Measurements from ENCODE around the gene DENND2C. TPM values are rescaled to one million over a fixed set of nuclear protein-coding genes. Genes with fewer than 3 reads are reported as not detected.

Gene DENND2C
- total and polyA plus RNA-seq, 2 donors: 1.9 to 8.8 TPM

DNA sequence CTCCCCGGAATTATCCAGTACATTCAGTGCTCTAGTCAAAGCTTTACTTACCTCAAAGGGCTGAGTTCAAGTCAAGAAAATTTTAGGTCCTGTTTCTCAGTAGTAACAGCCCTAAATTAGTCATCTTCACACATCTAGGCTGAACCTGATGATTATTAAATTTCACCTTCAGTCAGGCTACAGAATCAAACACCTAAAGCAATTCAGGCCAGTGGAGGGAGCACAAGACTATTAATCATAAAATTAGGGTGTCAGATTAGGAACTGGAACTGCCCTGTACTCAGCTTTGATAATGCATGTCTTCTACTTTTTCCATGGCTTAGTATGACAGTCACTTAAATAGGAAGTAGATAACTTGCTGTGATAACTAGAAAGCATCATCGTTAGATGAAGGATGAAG, 60.0 kb downstream of the DENND2C start:
- Histone ChIP-seq H3K27ac (ENCODE audit: low read depth) (no peak overlapping the region), H3K4me3 (ENCODE audit: low read depth, low read length) (no peak overlapping the region), H3K36me3 (ENCODE audit: insufficient read depth) (no peaks in the 10 kb centered on the region), H3K4me1 (ENCODE audit: insufficient read depth) (no peaks in the 10 kb centered on the region)
- no peak for DNase-seq (ENCODE audit: extremely low spot score)
- 86% methylated on average over 2 of the region's 2 CpGs for WGBS

DNA sequence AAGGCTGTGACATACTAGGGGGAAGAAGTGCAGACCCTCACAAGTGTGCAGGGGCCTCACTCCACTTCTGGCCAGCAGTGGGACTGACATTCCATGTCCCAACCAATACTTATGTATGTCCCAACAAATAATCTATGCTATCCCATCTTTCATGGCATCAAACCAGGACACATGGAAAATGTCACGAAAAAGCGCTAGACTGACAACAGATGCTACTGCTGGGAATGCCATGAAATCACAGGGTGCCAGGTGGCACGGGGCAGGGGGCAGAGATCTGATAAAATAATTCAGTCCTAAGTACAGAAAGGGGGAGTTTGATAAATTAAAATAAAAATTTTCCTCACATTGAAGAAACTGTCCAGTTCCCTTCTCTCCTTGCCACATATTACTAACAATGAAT, 60.8 kb downstream of the DENND2C start:
- WGBS: 93% methylated on average over 3 of the region's 3 CpGs

DNA sequence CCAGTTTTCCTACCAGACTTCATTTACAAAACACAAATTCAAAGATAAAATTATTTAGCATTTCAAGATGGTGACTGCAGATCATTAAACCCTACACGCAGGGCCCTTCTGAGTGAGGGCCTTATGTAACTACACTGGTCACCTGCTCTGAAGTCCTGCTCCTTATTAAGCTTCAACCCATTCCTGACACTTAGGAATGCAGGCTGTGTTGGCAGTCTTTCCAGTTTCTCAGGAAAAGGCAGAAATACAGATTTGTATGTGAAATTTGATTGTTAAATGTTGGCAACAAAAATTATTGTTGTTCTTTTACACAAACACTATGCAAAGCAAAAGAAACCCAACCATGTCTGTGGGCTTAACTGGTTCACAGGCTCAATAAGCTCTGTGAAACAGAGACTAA, 62.6 kb downstream of the DENND2C start:
- no peak for DNase-seq (ENCODE audit: extremely low spot score)
- 68% methylated on average over 1 of the region's 1 CpG for WGBS
- H3K36me3 ChIP-seq (ENCODE audit: insufficient read depth): no peaks in the 10 kb centered on the region
- no peaks in the 10 kb centered on the region for H3K4me1 ChIP-seq (ENCODE audit: insufficient read depth)
- no peak overlapping the region for H3K27ac ChIP-seq (ENCODE audit: low read depth)
- no peak overlapping the region for H3K4me3 ChIP-seq (ENCODE audit: low read depth, low read length)

More for the DNA sequence above, 60.8 kb downstream of the DENND2C start:
- no peak overlapping the region for H3K4me3 ChIP-seq (ENCODE audit: low read depth, low read length)
- no peak overlapping the region for H3K27ac ChIP-seq (ENCODE audit: low read depth)
- DNase-seq (ENCODE audit: extremely low spot score): no peak
- H3K36me3 ChIP-seq (ENCODE audit: insufficient read depth): no peaks in the 10 kb centered on the region
- no peaks in the 10 kb centered on the region for H3K4me1 ChIP-seq (ENCODE audit: insufficient read depth)

DNA sequence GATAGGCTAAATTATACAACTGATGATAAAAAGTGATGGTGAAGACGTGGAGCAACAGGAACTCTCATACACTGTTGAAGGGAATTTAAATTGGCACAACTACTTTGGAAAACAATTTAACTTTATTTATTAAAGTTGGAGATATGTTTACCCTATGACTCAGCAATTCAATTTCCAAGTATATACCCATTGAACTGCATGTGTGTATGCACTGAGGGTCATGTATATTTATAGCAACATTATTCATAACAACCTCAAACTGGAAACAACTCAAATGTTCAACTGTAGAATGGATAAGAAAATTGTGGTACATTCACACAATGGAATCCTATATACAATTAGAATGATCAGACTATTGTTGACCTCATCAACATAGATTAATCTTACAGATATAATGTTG, 71.9 kb downstream of the DENND2C start:
- WGBS: 80% methylated on average over 1 of the region's 1 CpG
- Histone ChIP-seq H3K36me3 (ENCODE audit: insufficient read depth) (peaks cover 4% of the 10 kb centered on the region), H3K4me1 (ENCODE audit: insufficient read depth) (no peaks in the 10 kb centered on the region), H3K4me3 (ENCODE audit: low read depth, low read length) (no peak overlapping the region), H3K27ac (ENCODE audit: low read depth) (no peak overlapping the region)
- DNase-seq (ENCODE audit: extremely low spot score): no peak

DNA sequence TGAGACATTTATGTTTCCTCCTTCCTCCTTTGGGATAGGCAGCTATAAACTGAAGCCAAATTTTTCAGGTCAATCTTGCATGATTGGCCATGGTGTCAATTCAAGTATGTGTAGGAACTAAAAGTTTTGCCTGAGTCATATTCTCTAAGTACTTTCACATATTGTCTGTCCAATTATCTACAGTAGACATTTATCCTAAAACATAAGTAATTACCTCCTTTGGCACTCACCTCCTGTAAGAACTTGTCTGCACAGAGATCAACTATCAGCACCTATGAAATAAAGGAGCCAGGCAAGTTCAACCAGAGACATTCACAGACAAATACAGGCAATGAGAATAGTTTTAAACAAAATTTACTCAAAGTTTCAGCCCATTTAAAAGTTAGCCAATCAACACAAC, 74.2 kb downstream of the DENND2C start:
- H3K4me3 ChIP-seq (ENCODE audit: low read depth, low read length): no peak overlapping the region
- H3K27ac ChIP-seq (ENCODE audit: low read depth): no peak overlapping the region
- H3K4me1 ChIP-seq (ENCODE audit: insufficient read depth): no peaks in the 10 kb centered on the region
- no peak for DNase-seq (ENCODE audit: extremely low spot score)
- H3K36me3 ChIP-seq (ENCODE audit: insufficient read depth): peaks cover 2% of the 10 kb centered on the region

DNA sequence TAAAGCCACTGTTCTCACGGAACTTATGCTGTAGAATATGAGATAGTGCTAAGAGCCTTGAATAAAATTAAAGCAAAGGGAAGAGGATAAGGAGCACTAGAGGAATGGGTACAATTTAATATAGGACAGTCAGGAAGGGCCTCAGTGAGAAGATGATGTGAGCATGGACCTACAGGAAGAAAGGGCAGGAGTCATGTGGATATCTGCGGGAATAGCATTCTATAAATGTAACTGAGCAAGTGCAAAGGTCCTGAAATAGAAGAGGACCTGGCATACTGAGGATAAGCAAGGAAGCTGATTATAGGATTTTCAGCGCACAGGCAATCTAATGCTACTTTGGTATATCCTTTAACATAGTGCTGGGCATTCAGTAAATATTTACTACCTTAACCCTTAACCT, 75.8 kb downstream of the DENND2C start:
- H3K4me3 ChIP-seq (ENCODE audit: low read depth, low read length): no peak overlapping the region
- no peak overlapping the region for H3K27ac ChIP-seq (ENCODE audit: low read depth)
- no peak for DNase-seq (ENCODE audit: extremely low spot score)
- no peaks in the 10 kb centered on the region for H3K4me1 ChIP-seq (ENCODE audit: insufficient read depth)
- H3K36me3 ChIP-seq (ENCODE audit: insufficient read depth): peaks cover 2% of the 10 kb centered on the region
- 92% methylated on average over 3 of the region's 3 CpGs for WGBS

DNA sequence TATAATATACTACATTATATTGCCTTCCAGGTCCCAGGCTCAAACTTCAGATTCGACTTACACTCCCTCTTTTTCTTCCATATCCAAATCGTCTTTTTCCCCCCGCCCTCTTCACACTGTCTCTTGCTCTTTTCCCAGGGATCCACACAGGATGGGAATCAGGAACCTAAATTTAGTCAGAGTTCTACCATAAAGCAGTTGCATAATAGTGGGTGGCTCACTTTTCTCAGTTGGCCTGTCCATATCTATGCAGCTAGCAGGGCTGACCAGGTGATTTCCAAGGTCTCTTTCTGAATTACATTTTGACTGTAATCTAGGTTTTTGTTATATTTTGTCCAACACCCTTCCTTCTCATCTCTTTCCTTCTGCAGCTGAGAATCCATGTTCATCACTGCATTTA, 80.7 kb downstream of the DENND2C start:
- Histone ChIP-seq H3K27ac (ENCODE audit: low read depth) (no peak overlapping the region), H3K36me3 (ENCODE audit: insufficient read depth) (peaks cover 6% of the 10 kb centered on the region), H3K4me3 (ENCODE audit: low read depth, low read length) (no peak overlapping the region), H3K4me1 (ENCODE audit: insufficient read depth) (no peaks in the 10 kb centered on the region)
- WGBS: 86% methylated on average over 3 of the region's 3 CpGs
- DNase-seq (ENCODE audit: extremely low spot score): no peak

DNA sequence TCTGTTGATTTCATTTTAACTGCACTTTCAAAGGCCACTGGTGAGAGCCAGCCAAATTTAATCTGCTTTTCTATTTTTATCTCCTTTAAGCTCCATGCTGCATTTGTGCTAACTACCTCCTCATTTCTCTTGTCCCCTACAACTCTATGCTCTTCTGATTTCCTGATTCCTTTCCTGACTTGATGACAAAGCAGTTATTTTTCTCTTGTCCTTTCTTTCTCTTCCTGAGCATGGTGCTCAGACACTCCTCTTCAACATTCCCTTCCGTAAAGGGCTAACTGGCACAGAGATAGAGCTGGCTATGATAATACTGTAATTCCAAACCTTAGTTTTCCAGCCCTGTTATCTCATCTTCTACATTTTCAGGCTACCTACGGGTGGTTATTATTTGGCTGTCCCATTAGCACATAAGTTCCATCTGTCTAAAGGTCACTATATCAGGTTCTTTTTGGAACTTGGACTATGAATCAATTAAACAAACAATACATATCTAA, 81.6 kb downstream of the DENND2C start:
- no peaks in the 10 kb centered on the region for H3K4me1 ChIP-seq (ENCODE audit: insufficient read depth)
- WGBS: 72% methylated on average over 2 of the region's 2 CpGs
- no peak overlapping the region for H3K27ac ChIP-seq (ENCODE audit: low read depth)
- H3K36me3 ChIP-seq (ENCODE audit: insufficient read depth): peaks cover 6% of the 10 kb centered on the region
- H3K4me3 ChIP-seq (ENCODE audit: low read depth, low read length): no peak overlapping the region
- DNase-seq (ENCODE audit: extremely low spot score): no peak

DNA sequence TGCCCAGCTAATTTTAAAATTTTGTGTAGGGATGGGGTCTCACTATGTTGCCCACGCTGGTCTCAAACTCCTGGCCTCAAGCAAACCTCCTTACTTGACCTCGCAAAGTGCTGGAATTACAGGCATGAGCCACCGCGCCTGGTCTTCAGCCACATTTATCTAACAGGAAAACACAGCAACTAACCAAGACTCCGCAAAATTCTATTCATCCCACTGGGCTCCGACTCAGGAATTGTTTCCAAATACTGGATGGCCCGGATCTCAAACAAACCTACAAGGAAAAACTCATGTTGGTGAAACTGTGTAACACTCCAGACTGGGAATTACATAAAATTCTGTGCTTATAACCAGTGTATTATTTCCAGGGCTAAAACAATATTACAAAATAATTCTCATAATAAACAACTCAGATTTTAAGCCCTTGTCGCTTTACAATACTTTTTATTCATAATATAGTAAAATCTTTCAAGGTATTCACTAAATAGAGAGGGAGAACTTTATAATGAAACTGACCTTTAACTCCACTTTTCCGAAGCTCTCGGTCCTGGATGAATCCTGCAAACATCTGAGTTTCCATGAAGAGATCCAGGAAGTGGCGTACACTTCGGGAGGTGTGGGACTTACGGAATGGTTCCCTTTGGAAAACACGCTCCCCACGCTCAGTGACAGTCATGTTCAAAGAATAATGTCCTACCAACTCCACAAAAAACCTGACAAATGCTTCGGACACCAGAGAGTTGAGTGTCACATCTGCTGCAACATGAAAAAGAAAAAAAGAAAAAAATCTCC, 82.5 kb downstream of the DENND2C start:
- no peaks in the 10 kb centered on the region for H3K4me1 ChIP-seq (ENCODE audit: insufficient read depth)
- DNase-seq (ENCODE audit: extremely low spot score): no peak
- no peak overlapping the region for H3K4me3 ChIP-seq (ENCODE audit: low read depth, low read length)
- 94% methylated on average over 16 of the region's 16 CpGs for WGBS
- H3K36me3 ChIP-seq (ENCODE audit: insufficient read depth): peaks cover 5% of the 10 kb centered on the region
- no peak overlapping the region for H3K27ac ChIP-seq (ENCODE audit: low read depth)

DNA sequence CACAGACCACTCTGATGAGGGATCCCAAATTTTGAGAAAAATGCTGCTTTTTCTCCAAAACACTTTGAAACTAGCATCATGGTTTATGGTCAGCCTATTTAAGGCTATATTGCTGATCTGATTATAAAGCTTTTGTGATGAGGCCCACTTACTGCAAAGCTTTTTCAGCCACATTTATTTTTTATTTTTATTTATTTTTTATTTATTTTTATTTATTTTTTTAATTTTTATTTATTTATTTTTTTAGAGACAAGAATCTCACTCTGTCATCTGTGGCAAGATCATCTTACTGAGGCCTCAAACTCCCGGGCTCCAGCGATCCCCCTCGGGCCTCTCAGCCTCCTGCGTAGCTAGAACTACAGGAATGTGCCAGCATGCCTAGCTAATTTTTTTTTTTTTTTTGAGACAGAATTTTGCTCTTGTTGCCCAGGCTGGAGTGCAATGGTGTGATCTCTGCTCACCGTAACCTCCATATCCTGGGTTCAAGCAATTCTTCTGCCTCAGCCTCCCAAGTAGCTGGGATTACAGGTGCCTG, 83.3 kb downstream of the DENND2C start:
- Histone ChIP-seq H3K4me3 (ENCODE audit: low read depth, low read length) (no peak overlapping the region), H3K36me3 (ENCODE audit: insufficient read depth) (peaks cover 4% of the 10 kb centered on the region), H3K4me1 (ENCODE audit: insufficient read depth) (no peaks in the 10 kb centered on the region), H3K27ac (ENCODE audit: low read depth) (no peak overlapping the region)
- WGBS: 95% methylated on average over 5 of the region's 5 CpGs
- no peak for DNase-seq (ENCODE audit: extremely low spot score)

DNA sequence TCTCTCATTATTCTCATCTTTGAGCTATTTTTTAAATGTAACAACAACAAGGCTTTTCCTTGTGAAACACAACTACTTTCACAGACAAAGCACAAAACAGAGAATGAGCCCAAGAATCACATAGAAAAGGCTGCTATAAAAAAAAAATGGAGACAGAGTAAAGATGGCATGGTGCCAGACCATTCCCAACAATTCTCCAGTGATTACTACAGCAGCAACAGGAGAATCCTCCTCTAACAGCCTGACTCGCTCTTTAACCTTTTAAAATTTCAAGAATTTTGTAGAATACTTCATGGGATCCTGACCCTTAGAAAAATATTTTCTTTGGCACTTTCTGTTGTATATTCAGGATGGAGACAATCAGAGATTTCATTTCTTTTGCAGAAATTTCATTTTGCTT, 84.6 kb downstream of the DENND2C start:
- H3K4me1 ChIP-seq (ENCODE audit: insufficient read depth): no peaks in the 10 kb centered on the region
- no peak overlapping the region for H3K27ac ChIP-seq (ENCODE audit: low read depth)
- no peak overlapping the region for H3K4me3 ChIP-seq (ENCODE audit: low read depth, low read length)
- DNase-seq (ENCODE audit: extremely low spot score): no peak
- H3K36me3 ChIP-seq (ENCODE audit: insufficient read depth): peaks cover 4% of the 10 kb centered on the region
- 74% methylated on average over 1 of the region's 1 CpG for WGBS

DNA sequence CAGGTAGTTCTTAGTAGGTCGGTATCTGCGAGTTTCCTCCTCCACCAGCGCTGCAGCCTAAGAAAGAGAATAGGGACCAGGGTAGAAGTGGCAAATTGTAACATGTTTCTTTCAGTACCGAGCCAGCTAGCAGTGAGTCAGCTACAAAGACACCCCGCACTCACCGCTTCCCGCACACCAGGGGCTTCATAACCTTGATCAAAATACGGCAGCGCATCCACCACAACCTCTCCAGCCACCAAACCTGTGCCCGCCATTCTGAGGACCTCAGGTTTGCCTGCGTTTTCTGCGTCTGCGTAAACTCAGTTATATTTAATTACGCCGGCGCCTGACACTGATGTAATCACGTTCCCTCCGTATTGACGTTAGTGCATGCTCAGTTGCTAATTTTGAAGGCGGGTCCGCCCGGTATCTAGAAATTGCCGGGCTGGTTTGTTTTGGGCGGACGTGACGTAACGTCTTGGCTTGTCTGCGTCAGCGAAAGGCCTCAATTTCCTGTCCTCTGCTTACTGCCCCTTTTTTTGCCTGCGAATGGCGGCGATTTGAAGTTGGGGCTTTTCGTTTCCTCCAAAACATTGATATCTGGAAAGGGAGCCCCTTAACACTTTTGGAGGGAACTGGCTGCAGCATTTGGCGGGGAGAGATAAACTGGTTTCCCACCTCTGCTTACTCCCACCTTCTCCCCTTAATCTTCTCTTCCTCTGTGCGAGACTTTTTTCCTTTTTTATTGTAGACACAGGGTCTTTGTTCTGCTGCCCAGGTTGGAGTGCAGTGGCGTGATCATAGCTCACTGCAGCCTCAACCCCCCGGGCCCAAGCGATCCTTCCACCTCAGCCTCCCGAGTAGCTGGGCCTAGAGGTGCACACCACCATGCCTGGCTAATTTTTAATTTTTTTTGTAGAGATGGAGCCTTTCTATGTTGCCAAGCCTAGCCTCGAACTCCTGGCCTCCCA, 88.2 kb downstream of the DENND2C start, which contains the start of gene BCAS2:
TSS of gene BCAS2 (minus strand) at position 281 of the 953 bp plus-strand sequence. CDS start at position 257, 24 bp downstream.
- H3K36me3 ChIP-seq (ENCODE audit: insufficient read depth): peaks cover 2% of the 10 kb centered on the region
- peak within 1 kb of the TSS; percentile 70 for H3K4me3 ChIP-seq (ENCODE audit: low read depth, low read length)
- peak; percentile 96 for DNase-seq (ENCODE audit: extremely low spot score)
- 4% methylated on average over 40 of the region's 40 CpGs for WGBS
- H3K4me1 ChIP-seq (ENCODE audit: insufficient read depth): no peaks in the 10 kb centered on the region
- H3K27ac ChIP-seq (ENCODE audit: low read depth): peak within 1 kb of the TSS; percentile 97

DNA sequence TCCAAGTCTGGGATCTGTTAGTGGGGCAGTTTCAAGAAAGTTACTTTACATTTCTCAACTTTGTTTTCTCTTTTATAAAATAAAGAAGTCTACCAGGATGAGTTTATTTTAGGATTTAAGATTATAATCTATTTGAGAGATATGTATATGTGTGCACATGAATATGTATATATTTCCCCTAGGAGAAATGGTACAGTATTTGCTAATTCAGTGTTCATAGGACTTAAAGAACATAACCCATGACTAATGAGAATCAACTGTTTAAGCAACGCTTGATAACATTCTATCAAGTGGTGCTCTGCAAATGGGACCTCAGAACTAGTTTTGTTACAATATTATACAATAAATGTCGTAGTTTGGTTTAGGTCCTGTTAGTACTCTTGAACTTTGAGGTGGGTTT, 95.5 kb downstream of the DENND2C start:
- 95% methylated on average over 2 of the region's 2 CpGs for WGBS
- no peaks in the 10 kb centered on the region for H3K4me1 ChIP-seq (ENCODE audit: insufficient read depth)
- DNase-seq (ENCODE audit: extremely low spot score): no peak
- peaks cover 4% of the 10 kb centered on the region for H3K36me3 ChIP-seq (ENCODE audit: insufficient read depth)
- H3K27ac ChIP-seq (ENCODE audit: low read depth): no peak overlapping the region
- no peak overlapping the region for H3K4me3 ChIP-seq (ENCODE audit: low read depth, low read length)
